ENCODE measurements around the gene COL17A1.

DNA sequence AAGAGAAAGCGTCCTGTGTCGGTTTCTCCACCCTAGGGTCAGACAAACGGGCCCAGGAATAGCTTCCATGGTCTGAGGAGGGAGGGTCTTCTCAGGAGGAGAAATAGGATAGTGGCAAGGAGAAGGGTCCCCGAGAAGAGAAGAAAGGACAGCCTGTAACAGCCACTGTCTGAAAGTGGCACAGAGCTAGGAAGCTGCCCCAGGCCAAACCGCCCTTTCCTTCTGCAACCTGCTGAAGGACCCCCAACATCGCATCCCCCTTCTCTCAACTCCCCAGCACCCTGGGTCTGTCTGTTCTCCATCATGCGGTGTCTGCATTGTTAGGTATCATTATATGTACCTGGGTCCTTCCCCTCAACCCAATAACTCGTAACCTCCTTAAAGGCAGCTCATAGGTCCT, 47.1 kb downstream of the COL17A1 start:
- TF ChIP-seq, protein P1, sequence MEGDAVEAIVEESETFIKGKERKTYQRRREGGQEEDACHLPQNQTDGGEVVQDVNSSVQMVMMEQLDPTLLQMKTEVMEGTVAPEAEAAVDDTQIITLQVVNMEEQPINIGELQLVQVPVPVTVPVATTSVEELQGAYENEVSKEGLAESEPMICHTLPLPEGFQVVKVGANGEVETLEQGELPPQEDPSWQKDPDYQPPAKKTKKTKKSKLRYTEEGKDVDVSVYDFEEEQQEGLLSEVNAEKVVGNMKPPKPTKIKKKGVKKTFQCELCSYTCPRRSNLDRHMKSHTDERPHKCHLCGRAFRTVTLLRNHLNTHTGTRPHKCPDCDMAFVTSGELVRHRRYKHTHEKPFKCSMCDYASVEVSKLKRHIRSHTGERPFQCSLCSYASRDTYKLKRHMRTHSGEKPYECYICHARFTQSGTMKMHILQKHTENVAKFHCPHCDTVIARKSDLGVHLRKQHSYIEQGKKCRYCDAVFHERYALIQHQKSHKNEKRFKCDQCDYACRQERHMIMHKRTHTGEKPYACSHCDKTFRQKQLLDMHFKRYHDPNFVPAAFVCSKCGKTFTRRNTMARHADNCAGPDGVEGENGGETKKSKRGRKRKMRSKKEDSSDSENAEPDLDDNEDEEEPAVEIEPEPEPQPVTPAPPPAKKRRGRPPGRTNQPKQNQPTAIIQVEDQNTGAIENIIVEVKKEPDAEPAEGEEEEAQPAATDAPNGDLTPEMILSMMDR (IDR thresholded peaks at IDR 0.05) = no peak
- no peak for TF ChIP-seq ZFX (IDR thresholded peaks at IDR 0.05; ENCODE audit: borderline replicate concordance)
